HCT116 (cell line): ENCODE measurements around the gene ZNF521. TPM values are rescaled to one million over a fixed set of nuclear protein-coding genes. Genes with fewer than 3 reads are reported as not detected.

ENCODE experiments used
- ATAC-seq: fragments of 200-7000 bp; cut with Tn5 transposase; 2 replicates; pipeline ENCODE4 v1.9.1; 2020; ENCODE audit warnings: mild to moderate bottlenecking, moderate library complexity
- BruUV-seq: library from RNA; stranded (reverse); fragments of 400-500 nt; replicated peaks from 2 replicates; lab custom pipeline; 2021; lab: Mats Ljungman, UMichigan
- CTCF ChIA-PET: fragments of 300-600 bp; sonication (Branson Sonifier 250); formaldehyde crosslinking; loops from one replicate; lab custom pipeline; 2021; ENCODE audit warnings: antibody characterized with exemption; lab: Charles Lee
- POLR2A ChIA-PET: fragments of 300-600, 350-600 bp; sonication (Branson Sonifier 250); formaldehyde crosslinking; loops from one replicate; lab custom pipeline; 2021; ENCODE audit warnings: antibody characterized with exemption; lab: Charles Lee
- RAD21 ChIA-PET, 2 experiments: fragments of 300-600 bp; sonication (Branson Sonifier 250); formaldehyde crosslinking; loops; one replicate each; lab custom pipeline; 2023; ENCODE audit warnings: low total read pairs in 2 of 2; ENCODE audit not compliant: uncharacterized antibody in 2 of 2, unreplicated experiment in 2 of 2, low non-redundant PET in 1 of 2; lab: Charles Lee
- DNase-seq: peaks from one replicate; pipeline ENCODE4 v3.0.0-alpha.2; 2010; ENCODE audit warnings: low read depth, low spot score
- H2AFZ ChIP-seq: fragments of 200-600 bp; shearing (Covaris generic), sonication (generic); 2 replicates; pipeline ENCODE4 v1.6.1; 2017; ENCODE audit warnings: low read depth, mixed run types, mixed read lengths, antibody characterized with exemption, low read length; ENCODE audit not compliant: poor library complexity, severe bottlenecking
- H3K27ac ChIP-seq: 2 replicates; pipeline ENCODE4 v1.5.1; 2012; ENCODE audit warnings: low read depth, low read length
- H3K27me3 ChIP-seq: fragments of 200-600 bp; sonication (generic); 2 replicates; pipeline ENCODE4 v1.6.1; 2016; ENCODE audit warnings: mixed run types, low read length, mixed read lengths; ENCODE audit not compliant: insufficient read depth
- H3K36me3 ChIP-seq, 2 experiments: fragments of 200-500 bp in 1 of 2; fragments of 200-600 bp in 1 of 2; sonication (Bioruptor generic) in 1 of 2; sonication (generic) in 1 of 2; 2 replicates each; pipeline versions ENCODE4 v1.5.1 to v1.6.1; 2014 to 2016; ENCODE audit warnings: low read length in 2 of 2, inconsistent platforms in 1 of 2, mixed read lengths in 1 of 2, mixed run types in 1 of 2; ENCODE audit not compliant: insufficient read depth in 2 of 2, control insufficient read depth in 1 of 2
- H3K4me1 ChIP-seq, 2 experiments: fragments of 200-600 bp in 1 of 2; sonication (generic) in 1 of 2; 2 replicates each; pipeline versions ENCODE4 v1.5.1 to v1.6.1; 2012 to 2017; ENCODE audit warnings: low read length in 2 of 2, inconsistent platforms in 1 of 2, mild to moderate bottlenecking in 1 of 2, mixed read lengths in 1 of 2, mixed run types in 1 of 2, moderate library complexity in 1 of 2; ENCODE audit not compliant: insufficient read depth in 2 of 2, control insufficient read depth in 1 of 2
- H3K4me2 ChIP-seq: fragments of 200-600 bp; sonication (generic); 2 replicates; pipeline ENCODE4 v1.6.1; 2017; ENCODE audit warnings: mixed run types, low read length, mixed read lengths
- H3K4me3 ChIP-seq, 2 experiments: fragments of 200-600 bp in 1 of 2; sonication (generic) in 1 of 2; replicated peaks in 1 of 2; 2 replicates each; pipeline ENCODE4 v1.5.1; 2011 to 2016; ENCODE audit warnings: low read length in 2 of 2, control low read depth in 1 of 2, low read depth in 1 of 2, mild to moderate bottlenecking in 1 of 2, mixed read lengths in 1 of 2, mixed run types in 1 of 2
- H3K79me2 ChIP-seq: fragments of 200-600 bp; sonication (generic); 2 replicates; pipeline ENCODE4 v1.6.1; 2017; ENCODE audit warnings: mild to moderate bottlenecking, mixed run types, low read length, moderate library complexity, mixed read lengths; ENCODE audit not compliant: insufficient read depth
- H3K9ac ChIP-seq: fragments of 200-600 bp; sonication (generic); 2 replicates; pipeline ENCODE4 v1.6.1; 2016; ENCODE audit warnings: low read length, mixed read lengths
- H3K9me2 ChIP-seq: fragments of 200-600 bp; sonication (generic), shearing (Covaris generic); 2 replicates; pipeline ENCODE4 v1.6.1; 2017; ENCODE audit warnings: mixed run types, mild to moderate bottlenecking, moderate library complexity; ENCODE audit not compliant: insufficient read depth
- H3K9me3 ChIP-seq, 2 experiments: fragments of 200-500 bp in 1 of 2; fragments of 200-600 bp in 1 of 2; sonication (Bioruptor generic) in 1 of 2; sonication (generic) in 1 of 2; 2 replicates each; pipeline ENCODE4 v1.6.1; 2014 to 2017; ENCODE audit warnings: low read length in 2 of 2, mixed read lengths in 2 of 2, inconsistent platforms in 1 of 2, low read depth in 1 of 2, mild to moderate bottlenecking in 1 of 2, mixed run types in 1 of 2, moderate library complexity in 1 of 2; ENCODE audit not compliant: control insufficient read depth in 1 of 2, insufficient read depth in 1 of 2
- H4K20me1 ChIP-seq: fragments of 200-600 bp; sonication (generic), shearing (Covaris generic); 2 replicates; pipeline ENCODE4 v1.6.1; 2017; ENCODE audit warnings: mixed run types, mild to moderate bottlenecking, moderate library complexity; ENCODE audit not compliant: insufficient read depth
- ATF3 ChIP-seq: IDR thresholded peaks from 2 replicates; pipeline ENCODE4 v1.6.1; 2012
- CBX3 ChIP-seq: IDR thresholded peaks from 2 replicates; pipeline ENCODE4 v1.6.1; 2012; ENCODE audit warnings: low read depth
- CEBPB ChIP-seq: IDR thresholded peaks from 2 replicates; pipeline ENCODE4 v1.6.1; 2012; ENCODE audit warnings: low read depth
- EGR1 ChIP-seq: IDR thresholded peaks from 2 replicates; pipeline ENCODE4 v1.6.1; 2012; ENCODE audit warnings: low read depth
- ELF1 ChIP-seq: IDR thresholded peaks from 2 replicates; pipeline ENCODE4 v1.6.1; 2012; ENCODE audit warnings: low read depth, borderline replicate concordance
- EZH2phosphoT487 ChIP-seq: fragments of 200-600 bp; IDR thresholded peaks from 2 replicates; pipeline ENCODE4 v1.6.1; 2018; ENCODE audit warnings: antibody characterized with exemption, borderline replicate concordance
- FOSL1 ChIP-seq: IDR thresholded peaks from 2 replicates; pipeline ENCODE4 v1.6.1; 2012; ENCODE audit warnings: low read depth
- JUND ChIP-seq: IDR thresholded peaks from 2 replicates; pipeline ENCODE4 v1.6.1; 2012
- POLR2A ChIP-seq: IDR thresholded peaks from 2 replicates; pipeline ENCODE4 v1.7.0; 2011; ENCODE audit warnings: borderline replicate concordance; ENCODE audit not compliant: insufficient read depth, insufficient read length; ENCODE audit errors: extremely low read depth
- POLR2AphosphoS5 ChIP-seq: IDR thresholded peaks from 2 replicates; pipeline ENCODE4 v1.6.1; 2011; ENCODE audit warnings: mild to moderate bottlenecking, low read depth, low read length, moderate library complexity
- SIN3A ChIP-seq: IDR thresholded peaks from 2 replicates; pipeline ENCODE4 v1.6.1; 2012; ENCODE audit warnings: low read depth
- SP1 ChIP-seq: IDR thresholded peaks from 2 replicates; pipeline ENCODE4 v1.6.1; 2012; ENCODE audit warnings: low read depth
- SRF ChIP-seq: IDR thresholded peaks from 2 replicates; pipeline ENCODE4 v1.6.1; 2012; ENCODE audit warnings: low read depth
- TCF7L2 ChIP-seq: IDR thresholded peaks from 2 replicates; pipeline ENCODE4 v1.7.0; 2011; ENCODE audit warnings: borderline replicate concordance, inconsistent platforms; ENCODE audit not compliant: insufficient read depth, insufficient read length; ENCODE audit errors: extremely low read depth
- ZFX ChIP-seq: fragments of 450-650 bp; IDR thresholded peaks from 2 replicates; pipeline ENCODE4 v1.6.1; 2017
- ZNF274 ChIP-seq: fragments of 200-500 bp; sonication (Bioruptor generic); IDR thresholded peaks from 2 replicates; pipeline ENCODE4 v1.6.1; 2014; ENCODE audit warnings: mild to moderate bottlenecking, low read depth, low read length, inconsistent platforms
- intact Hi-C: fragments of 100-400 bp; cut with micrococcal nuclease; formaldehyde crosslinking; loops from 2 replicates; pipeline ENCODE4 v1.10.0; 2022
- total RNA-seq: library from RNA; stranded (reverse); gene quantifications from one replicate; pipeline ENCODE4 v1.2.1, GENCODE V29; 2021; ENCODE audit not compliant: unreplicated experiment
- TF ChIP-seq, protein P1 (sequence below): IDR thresholded peaks from 2 replicates; pipeline ENCODE4 v1.6.1; 2012; ENCODE audit warnings: low read depth
- TF ChIP-seq, protein P2 (sequence below): IDR thresholded peaks from 2 replicates; pipeline ENCODE4 v1.6.1; 2012
- TF ChIP-seq, protein P3 (sequence below): IDR thresholded peaks from 2 replicates; pipeline ENCODE4 v1.6.1; 2011; ENCODE audit warnings: mild to moderate bottlenecking, low read length, moderate library complexity; ENCODE audit not compliant: insufficient replicate concordance; ENCODE audit errors: extremely low read depth

ZNF521 gene
- total RNA-seq, 1 experiment from 2014 or later, result 0.10 TPM

DNA sequence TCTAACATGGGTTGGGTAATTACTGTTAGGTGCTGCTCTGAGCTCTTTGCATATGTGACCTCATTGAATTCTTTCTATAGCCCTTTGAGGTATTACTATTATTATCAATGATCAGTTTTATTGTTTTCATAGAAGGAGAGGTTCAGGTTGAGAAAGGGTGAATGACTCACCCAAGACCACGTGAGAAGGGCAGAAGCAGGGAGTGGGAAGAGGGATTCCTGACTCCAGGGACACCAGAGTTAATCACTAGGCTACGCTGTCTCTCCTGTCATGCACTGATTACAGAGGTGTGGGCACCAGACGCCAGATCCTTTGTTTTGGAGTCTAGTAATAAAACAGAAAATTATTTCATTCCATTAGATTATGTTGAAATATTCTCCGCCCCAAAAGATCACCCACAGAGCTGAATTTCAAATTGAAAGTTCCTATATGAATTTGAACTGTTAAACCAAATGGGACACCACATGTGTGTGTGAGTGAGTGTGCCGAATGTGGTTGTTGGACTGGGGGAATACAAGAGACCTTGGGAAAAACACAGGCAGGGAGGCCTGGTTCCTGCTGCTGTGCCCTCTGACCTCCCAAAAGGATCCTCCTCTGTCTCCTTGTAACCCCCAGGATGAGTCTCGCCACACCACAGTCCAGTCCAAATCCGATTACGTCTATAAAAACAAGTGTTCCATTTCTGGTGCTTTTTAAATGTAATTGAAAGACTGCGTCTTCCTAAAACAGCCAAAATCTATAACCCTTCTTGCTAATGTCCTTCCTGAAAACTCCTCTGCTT lies 215.4 kb downstream of the ZNF521 start:
- intact Hi-C loops, result no loop called here
- no TSS peak for BruUV-seq
- H2AFZ ChIP-seq, result no peak overlapping the region
- no peaks in the 10 kb centered on the region for H3K79me2 ChIP-seq
- no peak overlapping the region for H3K27ac ChIP-seq
- H3K9me2 ChIP-seq, result no peaks in the 10 kb centered on the region
- CTCF ChIA-PET, result no interaction called here
- RAD21 ChIA-PET, result no interaction called here
- TF ChIP-seq POLR2A, result no peak
- TF ChIP-seq, protein P1, sequence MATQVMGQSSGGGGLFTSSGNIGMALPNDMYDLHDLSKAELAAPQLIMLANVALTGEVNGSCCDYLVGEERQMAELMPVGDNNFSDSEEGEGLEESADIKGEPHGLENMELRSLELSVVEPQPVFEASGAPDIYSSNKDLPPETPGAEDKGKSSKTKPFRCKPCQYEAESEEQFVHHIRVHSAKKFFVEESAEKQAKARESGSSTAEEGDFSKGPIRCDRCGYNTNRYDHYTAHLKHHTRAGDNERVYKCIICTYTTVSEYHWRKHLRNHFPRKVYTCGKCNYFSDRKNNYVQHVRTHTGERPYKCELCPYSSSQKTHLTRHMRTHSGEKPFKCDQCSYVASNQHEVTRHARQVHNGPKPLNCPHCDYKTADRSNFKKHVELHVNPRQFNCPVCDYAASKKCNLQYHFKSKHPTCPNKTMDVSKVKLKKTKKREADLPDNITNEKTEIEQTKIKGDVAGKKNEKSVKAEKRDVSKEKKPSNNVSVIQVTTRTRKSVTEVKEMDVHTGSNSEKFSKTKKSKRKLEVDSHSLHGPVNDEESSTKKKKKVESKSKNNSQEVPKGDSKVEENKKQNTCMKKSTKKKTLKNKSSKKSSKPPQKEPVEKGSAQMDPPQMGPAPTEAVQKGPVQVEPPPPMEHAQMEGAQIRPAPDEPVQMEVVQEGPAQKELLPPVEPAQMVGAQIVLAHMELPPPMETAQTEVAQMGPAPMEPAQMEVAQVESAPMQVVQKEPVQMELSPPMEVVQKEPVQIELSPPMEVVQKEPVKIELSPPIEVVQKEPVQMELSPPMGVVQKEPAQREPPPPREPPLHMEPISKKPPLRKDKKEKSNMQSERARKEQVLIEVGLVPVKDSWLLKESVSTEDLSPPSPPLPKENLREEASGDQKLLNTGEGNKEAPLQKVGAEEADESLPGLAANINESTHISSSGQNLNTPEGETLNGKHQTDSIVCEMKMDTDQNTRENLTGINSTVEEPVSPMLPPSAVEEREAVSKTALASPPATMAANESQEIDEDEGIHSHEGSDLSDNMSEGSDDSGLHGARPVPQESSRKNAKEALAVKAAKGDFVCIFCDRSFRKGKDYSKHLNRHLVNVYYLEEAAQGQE, result no peak
- no peak for TF ChIP-seq CBX3
- no peak for TF ChIP-seq SRF
- no peak for TF ChIP-seq ZNF274
- no peak for TF ChIP-seq JUND
- no peak for TF ChIP-seq SIN3A
- TF ChIP-seq, protein P2, sequence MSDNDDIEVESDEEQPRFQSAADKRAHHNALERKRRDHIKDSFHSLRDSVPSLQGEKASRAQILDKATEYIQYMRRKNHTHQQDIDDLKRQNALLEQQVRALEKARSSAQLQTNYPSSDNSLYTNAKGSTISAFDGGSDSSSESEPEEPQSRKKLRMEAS, result no peak
- TF ChIP-seq ZFX, result no peak
- TF ChIP-seq CEBPB, result no peak
- TF ChIP-seq EGR1, result no peak
- TF ChIP-seq EZH2phosphoT487, result no peak
- TF ChIP-seq ATF3, result no peak
- no peak for TF ChIP-seq TCF7L2
- no peak for TF ChIP-seq POLR2AphosphoS5
- TF ChIP-seq FOSL1, result no peak
- TF ChIP-seq, protein P3, sequence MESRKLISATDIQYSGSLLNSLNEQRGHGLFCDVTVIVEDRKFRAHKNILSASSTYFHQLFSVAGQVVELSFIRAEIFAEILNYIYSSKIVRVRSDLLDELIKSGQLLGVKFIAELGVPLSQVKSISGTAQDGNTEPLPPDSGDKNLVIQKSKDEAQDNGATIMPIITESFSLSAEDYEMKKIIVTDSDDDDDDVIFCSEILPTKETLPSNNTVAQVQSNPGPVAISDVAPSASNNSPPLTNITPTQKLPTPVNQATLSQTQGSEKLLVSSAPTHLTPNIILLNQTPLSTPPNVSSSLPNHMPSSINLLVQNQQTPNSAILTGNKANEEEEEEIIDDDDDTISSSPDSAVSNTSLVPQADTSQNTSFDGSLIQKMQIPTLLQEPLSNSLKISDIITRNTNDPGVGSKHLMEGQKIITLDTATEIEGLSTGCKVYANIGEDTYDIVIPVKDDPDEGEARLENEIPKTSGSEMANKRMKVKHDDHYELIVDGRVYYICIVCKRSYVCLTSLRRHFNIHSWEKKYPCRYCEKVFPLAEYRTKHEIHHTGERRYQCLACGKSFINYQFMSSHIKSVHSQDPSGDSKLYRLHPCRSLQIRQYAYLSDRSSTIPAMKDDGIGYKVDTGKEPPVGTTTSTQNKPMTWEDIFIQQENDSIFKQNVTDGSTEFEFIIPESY, result no peak
- no peak for TF ChIP-seq ELF1
- no peak for TF ChIP-seq SP1
- no peaks in the 10 kb centered on the region for H3K4me1 ChIP-seq
- 0 out of 2 replicates have a peak, but pooled peaks cover 6% of the 10 kb centered on the region for H3K27me3 ChIP-seq
- H4K20me1 ChIP-seq, result no peaks in the 10 kb centered on the region
- DNase-seq (no peak), ATAC-seq (no peak)
- POLR2A ChIA-PET, result no interaction called here
- H3K9me3 ChIP-seq, result no peaks in the 10 kb centered on the region; a peak in 1 of 4 replicates
- H3K4me3 ChIP-seq, result no peak overlapping the region
- H3K36me3 ChIP-seq, result no peaks in the 10 kb centered on the region
- no peak overlapping the region for H3K9ac ChIP-seq
- H3K4me2 ChIP-seq, result no peak overlapping the region
